Activated naive CD8-positive, alpha-beta T cell treated with anti-CD3 and anti-CD28 coated beads, Interleukin-2, amount 50 U/mL, for 24 hours (primary cell): ENCODE measurements around the gene CSDE1.

Experiments used
- ATAC-seq: fragments of 150-1000 bp; cut with Tn5 transposase; one replicate; pipeline ENCODE4 v1.10.0; 2021
- DNase-seq: peaks from one replicate; pipeline ENCODE4 v3.0.0; 2021
- H3K27ac Mint-ChIP-seq: one replicate; pipeline ENCODE4 v1.8.0; 2021; ENCODE audit warnings: mild to moderate bottlenecking, mixed read lengths
- H3K27me3 Mint-ChIP-seq: one replicate; pipeline ENCODE4 v1.8.0; 2021; ENCODE audit warnings: mixed read lengths
- H3K36me3 Mint-ChIP-seq: one replicate; pipeline ENCODE4 v1.8.0; 2021; ENCODE audit warnings: low read depth, mixed read lengths
- H3K4me1 Mint-ChIP-seq: one replicate; pipeline ENCODE4 v1.8.0; 2021; ENCODE audit warnings: mixed read lengths
- H3K4me3 Mint-ChIP-seq: one replicate; pipeline ENCODE4 v1.8.0; 2021; ENCODE audit warnings: mild to moderate bottlenecking, moderate library complexity, mixed read lengths
- H3K9me3 Mint-ChIP-seq: one replicate; pipeline ENCODE4 v1.8.0; 2021; ENCODE audit warnings: mixed read lengths

Gene CSDE1

DNA sequence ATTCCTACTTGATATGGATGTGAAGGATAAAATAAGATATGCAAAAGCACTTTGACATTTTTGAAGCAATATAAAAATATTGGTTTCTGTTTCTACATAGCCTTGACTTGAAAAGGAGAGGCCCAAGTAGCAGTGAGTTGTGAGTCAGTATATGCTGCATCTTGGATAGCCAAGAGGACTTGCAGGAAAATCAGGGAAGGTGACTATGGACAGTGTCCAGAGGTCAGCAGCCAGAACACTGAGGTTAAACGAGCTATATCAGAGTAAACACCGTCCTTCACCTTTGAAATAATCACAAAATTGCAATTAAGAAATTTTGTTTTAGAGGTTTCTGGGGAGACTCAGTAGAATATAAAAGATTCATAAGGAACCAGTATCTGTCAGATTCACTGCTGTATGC lies 55.9 kb downstream of the CSDE1 start:
- H3K4me1 Mint-ChIP-seq: peaks cover under 1% of the 10 kb centered on the region
- no peaks in the 10 kb centered on the region for H3K9me3 Mint-ChIP-seq

DNA sequence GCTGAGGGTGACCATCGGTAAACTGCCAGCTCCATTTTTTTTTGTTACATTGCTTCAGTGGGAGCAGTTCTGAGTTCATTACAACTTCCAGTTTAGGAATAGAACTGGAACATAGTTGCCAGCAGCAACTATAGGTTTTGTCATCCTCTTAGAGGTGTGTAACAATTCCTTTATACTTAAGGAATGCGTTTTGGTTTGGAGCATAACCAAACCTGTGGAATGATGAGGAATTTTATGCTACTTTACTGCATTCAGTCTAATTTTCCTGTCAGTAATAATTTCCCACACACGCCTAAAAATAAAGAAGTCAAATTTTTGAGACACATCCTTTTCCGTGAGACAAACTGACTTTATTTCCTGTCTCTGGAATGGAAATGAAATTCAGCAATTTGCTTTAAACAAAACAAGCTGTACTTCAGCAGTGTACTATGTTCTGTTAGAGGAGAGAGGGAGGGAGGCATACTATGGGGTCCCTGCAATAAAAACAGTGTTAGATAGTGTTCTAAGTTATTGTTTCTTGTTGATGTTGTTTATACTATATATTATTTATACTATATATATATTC lies 57.7 kb downstream of the CSDE1 start:
- Mint-ChIP-seq H3K9me3 (no peaks in the 10 kb centered on the region), H3K27ac (no peak overlapping the region), H3K4me1 (no peaks in the 10 kb centered on the region), H3K4me3 (no peak overlapping the region), H3K36me3 (no peaks in the 10 kb centered on the region), H3K27me3 (peaks cover 9% of the 10 kb centered on the region)
- ATAC-seq (no peak), DNase-seq (no peak)

More for the DNA sequence above, 55.9 kb downstream of the CSDE1 start:
- peaks cover 2% of the 10 kb centered on the region for H3K27me3 Mint-ChIP-seq
- no peak overlapping the region for H3K27ac Mint-ChIP-seq
- H3K36me3 Mint-ChIP-seq: peaks cover 6% of the 10 kb centered on the region
- DNase-seq: no peak
- no peak overlapping the region for H3K4me3 Mint-ChIP-seq
- no peak for ATAC-seq

DNA sequence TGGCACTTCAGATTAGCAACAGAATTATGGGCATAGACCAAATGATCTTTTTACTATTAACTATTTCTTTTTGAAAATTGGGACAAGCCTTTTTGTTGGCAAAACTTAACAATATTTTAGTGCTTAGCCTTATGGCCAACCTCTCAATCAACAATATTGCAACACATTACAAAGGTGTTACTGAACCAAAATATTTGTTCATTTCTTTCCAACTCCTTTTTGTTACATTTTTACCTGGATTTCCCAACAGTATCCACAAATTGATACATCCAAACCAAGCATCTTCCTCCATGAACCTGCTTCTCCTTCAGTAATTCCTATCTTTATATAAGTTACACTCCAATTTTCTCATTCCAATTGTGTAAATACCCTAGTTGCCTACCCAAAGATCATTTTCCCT lies 61.0 kb downstream of the CSDE1 start:
- ATAC-seq (no peak), DNase-seq (no peak)
- no peak overlapping the region for H3K27ac Mint-ChIP-seq
- H3K4me1 Mint-ChIP-seq: no peaks in the 10 kb centered on the region
- no peaks in the 10 kb centered on the region for H3K9me3 Mint-ChIP-seq
- H3K4me3 Mint-ChIP-seq: no peak overlapping the region
- H3K27me3 Mint-ChIP-seq: peaks cover 10% of the 10 kb centered on the region
- H3K36me3 Mint-ChIP-seq: no peaks in the 10 kb centered on the region

DNA sequence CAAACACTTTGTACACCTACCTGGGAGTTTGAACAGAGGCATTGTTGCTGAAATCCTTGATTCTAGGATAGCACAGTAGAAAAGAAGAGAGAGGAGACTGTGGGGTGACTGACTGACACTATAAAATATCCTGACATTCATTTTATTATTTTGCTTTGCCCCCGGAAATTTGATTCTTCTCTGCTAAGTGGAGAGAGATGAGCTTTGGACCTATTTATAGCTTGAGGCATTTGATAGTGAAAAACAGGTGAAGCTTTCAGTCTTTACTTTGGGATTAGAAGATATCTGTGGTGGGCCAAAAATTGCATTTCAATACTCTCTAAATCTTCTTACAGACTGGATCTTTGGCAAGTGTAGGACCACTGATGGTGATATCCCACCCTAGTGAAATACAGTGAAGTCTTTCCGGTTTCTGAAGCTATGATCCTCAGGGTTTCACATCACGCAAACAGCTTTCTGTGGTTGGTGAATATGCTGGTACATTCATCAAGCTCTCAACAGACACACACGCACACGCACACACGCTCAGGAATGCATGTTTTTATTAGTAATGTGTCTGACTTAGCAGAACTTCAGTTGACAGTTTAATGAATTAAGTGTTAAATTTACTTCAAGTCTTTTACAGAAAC lies 62.2 kb downstream of the CSDE1 start, which contains the start of gene AMPD1:
Gene AMPD1, minus strand, starts transcription at position 117 of the 629 bp plus-strand sequence. Its CDS starts 75 bp downstream, at position 42.
- H3K4me1 Mint-ChIP-seq: no peaks in the 10 kb centered on the region
- ATAC-seq: no peak

DNA sequence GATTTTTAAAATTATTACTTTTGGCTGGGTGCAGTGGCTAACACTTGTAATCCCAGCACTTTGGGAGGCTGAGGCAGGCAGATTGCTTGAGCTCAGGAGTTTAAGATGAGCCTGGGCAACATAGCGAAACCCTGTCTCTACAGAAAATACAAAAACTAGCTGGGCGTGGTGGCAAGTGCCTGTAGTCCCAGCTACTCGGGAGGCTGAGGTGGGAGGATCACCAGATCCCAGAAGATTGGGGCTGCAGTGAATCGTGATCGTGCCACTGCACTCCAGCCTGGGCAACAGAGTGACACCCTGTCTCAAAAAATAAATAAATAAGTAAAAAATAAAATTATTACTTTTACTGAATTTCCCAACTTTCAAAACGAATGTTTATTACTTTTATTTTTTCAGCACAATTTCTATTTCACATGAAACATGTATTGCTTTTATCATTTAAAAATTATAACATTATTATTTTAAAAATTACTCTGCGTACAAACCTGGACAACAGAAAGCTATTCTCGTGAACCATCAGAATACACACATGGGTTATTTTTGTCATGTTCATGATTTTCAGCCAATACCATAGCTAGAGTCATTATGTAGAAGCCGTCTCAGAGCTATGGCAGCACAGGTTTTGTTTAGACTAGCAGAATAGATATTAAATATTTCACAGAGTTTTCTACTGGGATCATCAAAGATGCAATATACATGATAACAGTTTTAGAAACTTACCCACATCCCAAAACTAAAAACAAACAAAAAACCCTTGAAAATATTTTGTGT lies 63.1 kb downstream of the CSDE1 start:
- H3K4me3 Mint-ChIP-seq: no peak overlapping the region
- no peak overlapping the region for H3K27ac Mint-ChIP-seq
- ATAC-seq: no peak
- H3K4me1 Mint-ChIP-seq: no peaks in the 10 kb centered on the region
- no peaks in the 10 kb centered on the region for H3K9me3 Mint-ChIP-seq
- no peak for DNase-seq
- H3K27me3 Mint-ChIP-seq: peaks cover 10% of the 10 kb centered on the region
- no peaks in the 10 kb centered on the region for H3K36me3 Mint-ChIP-seq

More for the DNA sequence above, 62.2 kb downstream of the CSDE1 start, which contains the start of gene AMPD1:
- Mint-ChIP-seq H3K27ac (no peak within 1 kb of the TSS), H3K27me3 (peaks cover 10% of the 10 kb centered on the region), H3K36me3 (no peaks in the 10 kb centered on the region), H3K9me3 (no peaks in the 10 kb centered on the region), H3K4me3 (no peak within 1 kb of the TSS)
- DNase-seq: no peak

DNA sequence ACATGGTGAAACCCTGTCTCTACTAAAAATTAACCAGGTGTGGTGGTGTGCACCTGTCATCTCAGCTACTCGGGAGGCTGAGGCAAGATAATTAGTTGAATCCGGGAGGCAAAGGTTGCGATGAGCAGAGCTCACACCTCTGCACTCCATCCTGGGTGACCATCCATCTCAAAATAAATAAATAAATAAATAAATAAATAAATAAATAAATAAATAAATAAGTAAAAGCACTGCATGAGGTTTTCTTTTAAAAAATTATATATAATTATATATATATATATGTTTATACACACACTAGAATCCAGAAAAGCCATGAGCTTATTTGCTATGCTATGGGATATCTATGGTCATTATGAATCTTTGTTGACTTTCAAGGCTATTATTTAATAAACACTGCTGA lies 64.8 kb downstream of the CSDE1 start:
- Mint-ChIP-seq H3K4me1 (no peaks in the 10 kb centered on the region), H3K9me3 (no peaks in the 10 kb centered on the region), H3K36me3 (no peaks in the 10 kb centered on the region), H3K4me3 (no peak overlapping the region), H3K27me3 (peaks cover 13% of the 10 kb centered on the region), H3K27ac (no peak overlapping the region)
- ATAC-seq (no peak), DNase-seq (no peak)

DNA sequence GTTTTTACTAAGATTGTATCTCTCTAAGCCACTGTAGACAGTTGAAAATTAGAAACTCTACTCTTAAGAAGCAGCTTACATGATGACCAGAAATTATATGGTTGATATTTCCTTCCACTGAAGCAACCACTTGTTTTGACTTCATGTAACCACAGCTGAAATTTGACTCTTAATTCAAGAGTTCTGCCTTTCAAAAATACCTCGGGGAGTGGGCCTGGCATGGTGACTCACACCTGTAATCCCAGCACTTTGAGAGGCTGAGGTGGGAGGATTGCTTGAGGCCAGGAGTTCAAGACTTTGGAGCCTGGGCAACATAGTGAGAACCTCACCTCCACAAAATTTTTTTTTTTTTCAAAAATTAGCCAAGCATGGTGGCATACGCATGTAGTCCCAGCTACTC lies 66.7 kb downstream of the CSDE1 start:
- H3K36me3 Mint-ChIP-seq: no peaks in the 10 kb centered on the region
- no peak for DNase-seq
- H3K4me1 Mint-ChIP-seq: no peaks in the 10 kb centered on the region
- ATAC-seq: no peak
- no peak overlapping the region for H3K4me3 Mint-ChIP-seq
- H3K27ac Mint-ChIP-seq: no peak overlapping the region
- H3K27me3 Mint-ChIP-seq: peaks cover 20% of the 10 kb centered on the region
- no peaks in the 10 kb centered on the region for H3K9me3 Mint-ChIP-seq

DNA sequence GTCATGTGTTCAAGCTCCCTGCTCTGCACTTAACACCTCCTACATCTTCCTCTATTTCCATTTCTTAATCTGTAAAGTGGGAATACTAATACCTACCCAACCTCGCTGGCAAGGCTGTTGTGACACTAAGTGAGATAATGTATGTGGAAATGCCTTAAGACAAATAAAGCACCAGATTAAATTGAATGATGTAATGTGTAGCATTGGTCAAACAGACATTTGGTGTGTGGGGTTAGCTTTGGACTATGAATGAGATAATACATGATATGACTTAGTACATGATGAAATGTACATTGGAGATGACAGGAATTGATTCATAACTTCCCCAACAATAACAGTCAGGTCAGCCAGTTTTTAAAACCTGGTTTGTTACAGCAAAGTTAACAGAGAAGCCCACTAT lies 67.6 kb downstream of the CSDE1 start:
- no peak overlapping the region for H3K27ac Mint-ChIP-seq
- DNase-seq: no peak

DNA sequence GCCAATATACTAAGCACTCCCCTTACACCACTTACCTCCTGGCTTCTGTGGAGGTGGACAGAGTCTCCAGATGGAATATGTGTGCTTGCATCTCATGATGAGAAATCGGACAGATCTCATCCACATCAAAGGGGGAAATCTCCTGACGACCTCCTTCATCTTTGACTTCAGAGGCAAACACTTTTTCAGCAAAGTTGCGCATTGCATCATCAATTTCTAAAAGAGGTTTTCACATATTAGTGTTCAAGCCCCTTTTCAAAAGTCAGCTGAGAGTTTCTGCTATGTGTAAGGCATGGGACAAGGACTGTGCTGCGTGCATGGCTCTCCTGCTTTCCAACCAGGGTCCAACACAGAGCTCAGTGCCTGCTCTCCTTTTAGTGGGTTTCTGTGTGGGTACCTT lies 69.3 kb downstream of the CSDE1 start:
- H3K4me1 Mint-ChIP-seq: no peaks in the 10 kb centered on the region
- no peak overlapping the region for H3K27ac Mint-ChIP-seq
- no peak for DNase-seq
- no peak overlapping the region for H3K4me3 Mint-ChIP-seq
- no peaks in the 10 kb centered on the region for H3K9me3 Mint-ChIP-seq
- no peak for ATAC-seq
- H3K36me3 Mint-ChIP-seq: no peaks in the 10 kb centered on the region
- peaks cover 21% of the 10 kb centered on the region for H3K27me3 Mint-ChIP-seq

More for the DNA sequence above, 67.6 kb downstream of the CSDE1 start:
- Mint-ChIP-seq H3K27me3 (peaks cover 14% of the 10 kb centered on the region), H3K4me3 (no peak overlapping the region), H3K36me3 (no peaks in the 10 kb centered on the region), H3K9me3 (no peaks in the 10 kb centered on the region), H3K4me1 (no peaks in the 10 kb centered on the region)
- ATAC-seq: no peak

DNA sequence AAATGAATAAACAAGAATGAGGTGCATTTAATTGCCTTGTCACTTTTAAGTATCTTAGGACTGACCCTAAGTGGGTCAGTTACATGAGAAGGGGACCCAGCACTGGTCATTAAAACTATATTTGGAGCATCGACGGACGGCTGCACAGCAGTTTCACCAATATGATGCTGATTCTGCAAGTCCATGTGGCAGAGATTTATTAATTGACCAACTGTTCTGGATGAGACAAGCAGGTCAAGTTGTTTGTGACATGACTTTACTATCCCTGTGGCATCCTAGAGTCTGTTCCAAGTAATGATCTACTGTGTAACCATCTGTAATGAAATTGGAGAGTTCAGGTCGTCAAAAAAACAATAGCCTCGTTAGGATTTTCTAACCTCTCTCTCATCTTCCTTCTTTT lies 71.9 kb downstream of the CSDE1 start:
- H3K27me3 Mint-ChIP-seq: peaks cover 25% of the 10 kb centered on the region
- no peaks in the 10 kb centered on the region for H3K9me3 Mint-ChIP-seq

DNA sequence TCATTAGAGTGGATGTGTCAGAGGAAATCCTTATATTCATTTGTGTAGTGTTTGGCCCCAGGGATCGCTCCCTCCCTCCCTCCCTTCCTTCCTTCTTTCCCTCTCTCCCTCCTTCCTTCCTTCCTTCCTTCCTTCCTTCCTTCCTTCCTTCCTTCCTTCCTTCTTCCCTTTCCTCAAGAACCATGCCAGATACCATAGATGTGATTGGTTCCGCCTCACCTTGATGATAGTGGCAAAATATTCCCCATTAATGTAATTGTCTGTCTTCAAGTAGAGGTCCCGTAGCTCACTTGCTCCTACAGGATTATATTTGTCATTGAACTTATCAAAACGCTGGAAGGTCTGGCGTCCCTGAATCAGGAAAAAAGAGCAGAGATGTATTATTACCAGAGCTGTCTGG lies 80.1 kb downstream of the CSDE1 start:
- Mint-ChIP-seq H3K9me3 (no peaks in the 10 kb centered on the region), H3K27me3 (peaks cover 26% of the 10 kb centered on the region), H3K27ac (no peak overlapping the region), H3K4me1 (no peaks in the 10 kb centered on the region), H3K4me3 (no peak overlapping the region), H3K36me3 (no peaks in the 10 kb centered on the region)
- ATAC-seq: no peak
- DNase-seq: no peak

More for the DNA sequence above, 71.9 kb downstream of the CSDE1 start:
- no peaks in the 10 kb centered on the region for H3K4me1 Mint-ChIP-seq
- no peaks in the 10 kb centered on the region for H3K36me3 Mint-ChIP-seq
- no peak for ATAC-seq
- no peak overlapping the region for H3K4me3 Mint-ChIP-seq
- no peak overlapping the region for H3K27ac Mint-ChIP-seq
- DNase-seq: no peak

DNA sequence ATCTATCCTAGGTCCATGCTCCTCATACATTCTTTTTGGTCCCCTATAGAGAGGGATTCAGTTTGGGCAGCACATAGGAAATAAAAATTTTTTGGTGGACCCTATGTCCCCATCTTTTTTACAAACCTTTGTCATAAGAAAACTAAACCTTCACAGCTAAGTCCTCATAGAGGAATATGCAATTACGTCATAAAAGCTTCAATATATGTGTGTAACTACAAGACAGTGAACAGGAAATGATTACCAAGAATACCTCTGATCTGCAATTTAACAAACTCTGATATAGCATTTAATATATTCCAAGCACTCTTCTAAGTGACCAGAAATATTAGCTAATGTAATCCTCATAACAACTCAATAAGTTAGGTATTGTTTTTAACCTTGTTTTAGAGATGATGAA lies 81.7 kb downstream of the CSDE1 start:
- DNase-seq (no peak), ATAC-seq (no peak)
- no peaks in the 10 kb centered on the region for H3K9me3 Mint-ChIP-seq
- H3K27ac Mint-ChIP-seq: no peak overlapping the region
- no peaks in the 10 kb centered on the region for H3K36me3 Mint-ChIP-seq
- H3K4me1 Mint-ChIP-seq: no peaks in the 10 kb centered on the region
- H3K4me3 Mint-ChIP-seq: no peak overlapping the region
- H3K27me3 Mint-ChIP-seq: peaks cover 26% of the 10 kb centered on the region

DNA sequence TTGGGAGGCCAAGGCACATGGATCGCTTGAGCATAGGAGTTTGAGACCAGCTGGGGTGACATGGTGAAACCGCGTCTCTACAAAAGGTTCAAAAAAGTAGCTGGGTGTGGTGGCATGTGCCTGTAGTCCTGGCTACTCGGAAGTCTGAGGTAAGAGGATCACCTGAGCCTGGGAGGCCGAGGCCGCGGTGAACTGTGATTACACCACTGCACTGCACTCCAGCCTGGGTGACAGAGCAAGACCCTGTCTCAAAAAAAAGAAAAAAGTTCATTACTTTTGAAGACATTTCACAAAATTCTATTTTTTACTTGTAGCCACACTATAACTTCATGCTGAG lies 85.9 kb downstream of the CSDE1 start:
- no peaks in the 10 kb centered on the region for H3K36me3 Mint-ChIP-seq
- DNase-seq (no peak), ATAC-seq (no peak)
- H3K27ac Mint-ChIP-seq: no peak overlapping the region
- no peak overlapping the region for H3K4me3 Mint-ChIP-seq
- H3K27me3 Mint-ChIP-seq: peaks cover 9% of the 10 kb centered on the region
- H3K9me3 Mint-ChIP-seq: no peaks in the 10 kb centered on the region
- H3K4me1 Mint-ChIP-seq: peaks cover 9% of the 10 kb centered on the region

DNA sequence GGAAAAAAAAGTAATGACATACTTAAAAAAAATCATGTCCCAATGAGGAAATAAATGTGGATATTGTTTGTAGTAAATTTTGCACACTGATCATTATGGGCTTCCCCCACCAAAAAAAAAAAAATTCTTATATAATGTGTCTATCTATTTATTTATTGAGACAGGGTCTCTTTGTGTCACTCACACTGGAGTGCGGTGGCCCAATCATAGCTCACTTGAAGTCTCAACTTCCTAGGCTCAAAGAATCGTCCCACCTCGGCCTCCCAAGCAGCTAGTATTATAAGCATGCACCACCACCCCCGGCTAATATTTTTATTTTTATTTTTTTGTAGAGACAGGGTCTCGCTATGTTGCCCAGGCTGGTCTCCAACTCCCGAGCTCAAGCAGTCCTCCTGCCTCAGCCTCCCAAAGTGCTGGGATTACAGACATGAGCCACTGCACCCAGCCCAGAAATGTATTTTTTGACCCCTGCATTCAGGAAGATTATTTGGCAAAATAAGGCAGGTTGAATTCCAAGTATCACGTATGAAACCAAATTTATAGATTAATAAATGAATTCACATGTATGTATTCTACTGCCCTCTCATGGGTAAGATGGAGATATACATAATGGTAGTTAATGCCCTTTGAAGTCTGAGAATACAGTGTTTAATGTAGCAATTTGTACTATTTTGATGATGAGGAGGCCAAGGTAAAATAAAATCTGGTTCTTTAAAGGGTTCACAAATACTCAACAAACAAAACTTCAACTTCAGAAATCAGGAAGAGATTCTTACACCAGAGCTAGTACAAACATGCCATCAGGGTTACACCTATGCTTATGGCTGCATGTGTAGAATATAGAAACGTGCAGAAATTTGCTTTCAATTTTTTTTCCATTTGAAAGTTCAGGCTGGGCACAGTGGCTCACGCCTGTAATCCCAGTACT lies 86.5 kb downstream of the CSDE1 start:
- ATAC-seq (no peak), DNase-seq (no peak)
- no peaks in the 10 kb centered on the region for H3K9me3 Mint-ChIP-seq
- peaks cover 7% of the 10 kb centered on the region for H3K27me3 Mint-ChIP-seq
- no peak overlapping the region for H3K27ac Mint-ChIP-seq
- peaks cover 9% of the 10 kb centered on the region for H3K4me1 Mint-ChIP-seq
- H3K4me3 Mint-ChIP-seq: peak overlapping the region; percentile 16
- no peaks in the 10 kb centered on the region for H3K36me3 Mint-ChIP-seq
